NCI-H345 treated with DMSO at 0.1 percent for 48 hours (cell line): ENCODE results near the gene NEUROG1.
"Not testable (repeated sequence)": the region's sequence is repeated elsewhere in the genome, so short reads cannot be mapped to it uniquely, and the experiment has no call there.

Experiments
- DNase-seq: peaks from one replicate; lab custom pipeline; 2025; ENCODE audit not compliant: unreplicated experiment; lab: John Stamatoyannopoulos, UW

The NEUROG1 gene

DNA sequence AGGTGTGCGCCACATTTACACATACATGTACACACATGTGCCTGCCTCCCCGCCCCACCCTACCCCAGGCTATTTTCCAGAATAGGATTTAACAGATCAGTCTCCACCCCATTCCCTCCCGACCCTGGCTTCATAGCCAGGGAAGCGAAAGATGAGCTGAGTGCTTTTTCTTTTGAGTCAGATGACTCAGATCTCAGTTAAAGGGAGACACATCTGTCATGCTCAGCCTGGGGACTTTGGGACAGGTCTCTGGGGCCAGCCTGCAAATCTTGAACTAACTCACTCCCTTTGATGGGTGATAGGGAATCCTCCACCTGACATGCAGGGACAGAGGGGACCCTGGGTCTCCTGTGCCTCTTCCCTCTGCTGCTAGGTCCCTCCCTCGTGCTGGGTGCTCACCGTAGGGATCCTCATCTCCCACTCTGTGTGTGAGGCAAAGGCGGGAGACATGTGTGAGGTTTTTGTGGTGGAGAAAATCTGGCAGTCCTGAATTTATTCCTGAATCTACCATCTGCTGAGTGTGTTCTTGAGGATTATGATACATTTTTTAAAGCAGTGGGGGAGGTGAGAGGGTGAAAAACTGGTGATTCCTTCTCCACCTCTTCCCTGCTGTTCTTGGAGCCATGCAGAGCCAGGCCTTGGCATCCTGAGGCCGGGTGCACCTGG is 37.7 kb downstream of the NEUROG1 start:
- DNase-seq, result no peak

DNA sequence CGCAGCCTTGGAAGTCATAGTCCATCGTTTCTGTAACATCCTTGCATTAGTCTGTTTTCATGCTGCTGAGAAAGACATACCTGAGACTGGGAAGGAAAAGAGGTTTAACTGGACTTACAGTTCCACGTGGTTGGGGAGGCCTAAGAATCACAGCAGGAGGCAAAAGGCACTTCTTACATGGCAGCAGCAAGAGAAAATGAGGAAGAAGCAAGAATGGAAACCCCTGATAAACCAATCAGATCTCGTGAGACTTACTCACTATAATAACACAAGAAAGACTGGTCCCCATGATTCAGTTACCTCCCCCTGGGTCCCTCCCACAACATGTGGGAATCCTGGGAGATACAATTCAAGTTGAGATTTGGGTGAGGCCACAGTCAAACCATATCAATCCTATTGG is 40.2 kb downstream of the NEUROG1 start:
- not testable (repeated sequence) for DNase-seq

DNA sequence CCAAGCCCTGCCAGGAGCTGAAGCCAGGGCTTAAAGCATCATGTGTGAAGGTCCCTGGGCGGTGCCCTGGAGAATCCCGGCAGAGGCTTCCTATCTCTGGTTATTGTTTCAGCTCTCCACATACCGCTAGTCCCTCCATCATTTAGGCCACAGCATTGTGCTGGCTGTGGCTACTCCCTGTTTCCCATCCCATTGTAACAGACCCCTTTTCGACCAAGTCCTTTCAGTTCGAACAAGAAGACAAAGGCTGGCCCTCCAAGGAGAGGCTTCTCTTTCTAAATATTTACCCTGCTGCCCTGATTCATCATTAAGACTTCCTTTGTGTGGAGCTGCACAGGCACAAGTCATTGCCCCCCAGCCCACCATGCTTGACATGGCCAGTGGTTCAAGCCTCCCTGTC is 41.6 kb downstream of the NEUROG1 start:
- no peak for DNase-seq

DNA sequence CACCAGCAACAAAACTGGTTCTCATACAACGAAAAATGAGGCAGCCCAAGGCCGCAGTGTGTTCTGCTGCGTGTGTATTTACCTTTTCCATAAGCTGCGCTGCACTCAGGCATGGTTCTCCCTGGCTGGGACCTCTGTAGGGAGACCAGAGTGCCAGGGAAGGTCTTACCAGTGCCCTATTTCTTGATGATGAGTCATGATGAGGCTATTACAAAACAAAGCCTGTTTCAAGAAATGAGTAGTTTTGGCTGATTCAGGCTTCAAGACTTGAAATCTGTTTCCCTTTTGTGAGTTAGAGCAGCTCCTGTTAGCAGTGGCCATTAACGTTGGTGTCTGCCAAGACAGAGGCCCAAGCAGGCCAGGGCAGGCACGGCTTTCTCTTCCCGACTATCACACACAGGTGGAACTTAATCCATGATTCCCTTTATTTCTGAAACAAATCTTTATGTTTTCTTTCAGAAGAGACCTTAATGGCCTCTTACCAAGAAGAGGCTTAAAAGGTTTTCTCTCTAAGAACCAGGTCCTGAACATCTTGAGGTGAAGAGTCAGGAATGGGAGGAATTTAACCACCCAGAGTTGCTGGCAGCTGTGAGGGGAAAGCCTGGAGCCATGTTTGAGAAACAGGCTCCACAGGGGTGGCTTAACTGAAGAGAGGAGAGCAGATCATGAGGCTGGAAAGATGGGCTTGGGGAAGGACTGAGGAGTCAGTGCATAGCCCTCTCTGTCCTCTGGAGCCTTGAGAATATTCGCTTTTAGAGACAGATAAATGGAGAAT is 42.2 kb downstream of the NEUROG1 start:
- DNase-seq, result no peak

DNA sequence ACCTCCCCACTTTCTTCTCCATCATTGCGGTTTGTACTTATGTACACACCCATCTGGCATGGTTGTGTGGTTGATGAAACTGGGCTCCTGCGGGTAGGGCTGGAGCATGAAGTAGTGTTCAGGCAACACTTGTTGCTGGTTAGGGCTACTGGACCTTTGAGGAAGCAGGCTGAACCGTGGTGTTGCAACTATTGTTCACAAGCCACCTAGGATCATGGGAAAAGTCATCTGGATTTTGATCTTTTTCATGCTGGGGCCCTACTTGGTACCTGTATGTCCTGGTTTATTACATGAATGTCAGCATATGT is 43.5 kb downstream of the NEUROG1 start:
- no peak for DNase-seq

DNA sequence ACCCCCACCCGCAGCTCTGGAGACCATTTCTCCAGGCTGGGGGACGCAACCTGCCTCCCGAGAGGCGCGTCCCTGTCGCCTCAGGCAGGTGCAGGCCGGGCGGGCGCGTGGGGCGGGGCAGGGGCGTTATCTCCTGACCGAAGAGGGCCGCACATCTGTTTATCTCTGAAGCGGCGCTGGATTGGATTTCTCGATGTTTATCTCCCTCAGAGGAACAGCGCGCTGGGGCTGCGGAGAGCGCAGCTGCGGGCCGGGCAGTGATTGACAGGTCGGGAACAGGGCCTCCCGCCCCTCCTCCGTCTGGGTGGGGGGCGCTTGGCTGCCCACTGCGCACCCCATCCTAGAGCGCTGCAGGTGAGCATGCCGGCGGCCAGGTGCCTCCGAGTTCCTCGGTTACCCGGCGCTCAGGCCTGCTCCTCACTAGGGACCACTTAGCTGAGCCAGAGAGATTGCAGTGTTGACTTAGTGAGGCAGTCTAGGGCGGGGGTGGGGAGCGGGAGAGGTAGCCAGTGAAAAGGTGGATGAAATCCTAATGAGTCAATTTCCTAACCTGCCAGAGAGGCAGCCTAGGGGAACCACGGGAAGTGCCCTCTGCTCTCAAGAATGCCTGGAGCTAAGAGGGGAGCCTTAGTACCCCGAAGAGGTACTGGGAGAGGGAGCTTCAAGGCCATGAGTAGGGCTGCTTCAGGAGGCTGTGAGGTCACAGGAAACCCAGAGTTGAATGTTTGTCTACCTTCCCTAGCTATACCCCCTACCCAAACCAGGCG is 44.0 kb downstream of the NEUROG1 start:
- DNase-seq, result peak; percentile 93

DNA sequence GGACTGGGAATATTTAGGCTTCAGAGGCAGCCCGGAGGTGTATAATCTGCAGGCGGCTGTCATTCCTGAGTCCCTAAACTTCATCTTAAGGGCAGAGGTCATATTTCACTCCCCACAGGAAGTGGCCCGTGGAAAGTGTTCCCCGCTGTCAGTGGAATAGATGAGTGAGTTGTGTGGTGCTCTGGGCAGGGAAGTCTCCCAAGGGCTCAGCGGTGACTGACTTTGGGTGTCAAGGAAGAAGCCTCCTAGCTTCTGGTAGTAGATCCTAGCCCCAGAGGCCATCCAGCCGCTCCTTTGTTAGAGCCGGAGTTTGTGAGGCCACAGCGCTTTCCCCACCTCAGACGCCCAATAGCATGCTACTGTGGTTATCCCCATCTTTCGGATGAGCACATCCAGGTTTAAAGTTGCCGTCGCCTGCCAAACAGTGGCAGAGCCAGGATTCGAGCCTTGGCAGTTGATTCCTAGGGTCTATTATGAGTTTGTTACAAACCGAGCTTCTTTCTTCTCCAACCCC is 44.7 kb downstream of the NEUROG1 start:
- no peak for DNase-seq

DNA sequence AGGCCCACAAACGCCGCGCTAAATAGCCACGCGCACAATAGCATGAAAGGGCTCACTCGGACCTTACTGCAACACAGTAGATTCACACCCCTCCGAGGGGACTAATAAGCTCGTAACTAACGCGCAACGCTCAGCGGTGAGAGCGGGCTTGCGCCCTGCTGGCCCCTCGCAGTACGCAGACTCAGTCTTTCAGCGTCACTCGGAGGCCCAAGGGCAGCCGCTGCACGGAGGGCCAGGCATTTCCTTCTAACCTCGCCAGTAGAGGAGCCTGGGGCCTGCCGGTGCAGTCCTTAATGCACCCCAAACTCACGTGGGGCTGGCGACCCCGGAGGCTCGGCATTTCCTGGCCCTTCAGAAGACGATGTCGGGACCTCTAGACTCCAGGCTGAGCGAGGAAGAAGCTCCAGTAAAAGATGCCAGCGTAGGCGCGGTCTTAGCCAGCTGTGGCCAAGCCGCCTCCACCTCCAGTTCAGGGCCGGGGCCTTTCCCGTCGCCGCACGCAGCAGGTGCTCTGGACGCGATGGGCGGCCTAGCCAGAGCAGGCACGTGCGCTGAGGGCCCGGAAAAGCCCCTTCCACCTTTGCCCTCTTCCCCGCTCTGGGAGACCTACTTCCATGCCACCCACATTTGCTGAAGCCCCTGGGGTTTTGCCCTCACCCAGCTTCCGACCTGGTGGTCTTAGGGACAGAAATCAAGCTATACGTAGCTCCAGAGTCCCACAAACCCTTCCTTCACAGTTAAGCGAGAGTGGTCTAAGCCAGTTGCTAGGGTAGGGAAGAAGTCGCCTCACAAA is 45.3 kb downstream of the NEUROG1 start:
- no peak for DNase-seq

DNA sequence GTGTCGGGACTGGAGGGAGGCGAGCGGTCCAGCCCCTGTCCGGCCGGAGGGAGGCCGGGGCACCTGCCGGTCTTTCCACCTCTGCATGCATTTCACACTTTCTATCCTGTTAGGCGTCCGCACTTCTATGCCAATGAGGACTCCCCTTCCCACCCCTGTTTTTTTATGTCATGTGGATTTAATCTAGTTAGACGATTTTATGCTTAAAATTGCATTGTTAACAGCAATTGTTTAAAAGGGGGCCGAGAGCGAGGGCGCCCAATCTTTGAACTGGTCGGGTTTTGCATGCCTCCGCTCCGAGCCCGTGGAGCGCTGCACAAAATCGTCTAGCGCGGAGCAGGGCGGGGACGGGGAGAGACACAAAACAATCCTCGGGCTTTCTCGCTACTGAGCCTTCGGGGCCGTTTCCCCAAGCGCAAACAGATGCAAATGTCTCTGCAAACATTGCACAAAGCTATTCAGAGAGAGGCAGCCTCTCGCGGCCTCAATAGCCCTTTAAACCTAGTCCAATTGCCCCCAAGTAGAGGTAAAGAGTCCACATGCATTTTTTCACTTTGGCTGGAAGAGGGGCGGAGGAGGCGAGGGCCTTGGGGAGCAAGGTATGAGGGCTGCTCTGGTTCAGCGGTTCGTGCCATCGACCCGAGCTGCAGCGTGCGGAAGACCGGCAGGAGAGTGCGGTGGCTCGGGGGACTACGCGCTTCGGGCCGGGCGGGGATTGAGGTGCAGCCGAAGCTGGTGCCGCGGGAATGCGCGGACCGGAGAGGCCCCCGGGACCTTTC is 46.1 kb downstream of the NEUROG1 start:
- peak; percentile 35 for DNase-seq

DNA sequence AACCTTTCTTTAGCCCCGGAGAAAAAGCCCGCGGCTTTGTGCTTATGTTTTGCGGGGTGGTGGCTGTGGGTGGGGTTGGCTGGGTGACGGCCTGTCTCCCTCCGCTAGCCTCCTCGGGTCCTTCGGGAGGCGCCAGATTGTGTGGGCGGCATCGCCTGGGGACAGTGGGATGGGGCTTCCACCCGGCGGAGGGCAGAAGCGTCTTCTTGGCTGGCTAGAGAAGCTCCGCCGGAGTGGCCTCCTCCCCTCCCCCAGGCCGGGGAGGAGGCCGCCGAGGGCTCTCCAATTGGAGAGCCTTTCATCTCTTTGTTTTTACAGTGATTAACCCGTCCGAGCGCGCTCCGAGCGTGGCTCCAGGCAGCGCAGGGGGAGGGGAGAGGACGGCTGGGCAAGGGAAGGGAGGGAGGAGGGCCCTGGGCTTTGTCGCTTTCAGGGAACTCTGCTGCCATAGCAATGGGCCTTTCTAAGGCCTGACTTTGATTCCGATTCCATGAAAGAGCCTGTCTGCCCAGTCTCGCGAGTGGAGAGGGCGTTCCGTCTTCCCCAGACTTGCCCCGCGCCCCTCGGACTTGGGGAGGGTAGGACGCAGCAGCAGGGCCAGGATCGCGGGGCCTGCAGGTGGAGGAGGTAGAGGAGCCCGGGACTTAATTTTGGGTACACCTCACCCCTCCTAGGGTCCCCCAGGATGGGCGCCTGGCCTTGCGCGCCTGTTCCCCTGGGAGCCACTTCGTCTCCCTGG is 46.9 kb downstream of the NEUROG1 start:
- peak; percentile 60 for DNase-seq

DNA sequence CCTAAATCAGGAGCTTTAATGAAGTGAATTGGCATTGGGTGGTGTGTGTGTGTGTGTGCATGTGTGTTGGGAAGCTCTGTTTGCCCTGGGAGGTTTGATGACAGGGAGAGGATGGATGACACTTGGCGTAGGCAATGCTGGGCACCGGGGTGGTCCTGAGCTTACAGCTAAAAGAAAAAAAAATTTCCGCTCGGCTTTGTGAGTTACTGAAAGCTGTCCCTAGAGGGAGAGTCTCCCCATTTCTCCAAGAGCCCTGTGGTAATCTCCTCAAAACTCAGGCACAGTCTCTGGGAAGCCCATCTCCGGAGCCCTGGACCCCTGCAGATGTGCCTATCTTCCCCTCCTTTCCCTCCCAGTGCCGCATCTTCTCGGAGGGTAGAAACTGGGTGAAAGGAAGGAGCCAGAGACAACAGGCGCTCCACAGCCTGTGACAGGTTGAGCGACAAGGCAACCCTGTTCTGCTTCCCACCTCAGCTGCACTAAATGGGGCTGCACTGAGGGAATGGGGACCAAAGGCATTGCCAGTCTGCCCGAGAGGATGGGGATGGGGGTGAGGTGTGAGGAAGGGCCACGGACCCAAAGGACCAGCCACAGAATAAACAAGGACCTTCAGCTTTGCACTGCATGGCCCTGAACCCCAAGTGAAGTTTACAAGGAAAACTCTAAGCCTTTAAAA is 47.8 kb downstream of the NEUROG1 start:
- DNase-seq, result no peak

DNA sequence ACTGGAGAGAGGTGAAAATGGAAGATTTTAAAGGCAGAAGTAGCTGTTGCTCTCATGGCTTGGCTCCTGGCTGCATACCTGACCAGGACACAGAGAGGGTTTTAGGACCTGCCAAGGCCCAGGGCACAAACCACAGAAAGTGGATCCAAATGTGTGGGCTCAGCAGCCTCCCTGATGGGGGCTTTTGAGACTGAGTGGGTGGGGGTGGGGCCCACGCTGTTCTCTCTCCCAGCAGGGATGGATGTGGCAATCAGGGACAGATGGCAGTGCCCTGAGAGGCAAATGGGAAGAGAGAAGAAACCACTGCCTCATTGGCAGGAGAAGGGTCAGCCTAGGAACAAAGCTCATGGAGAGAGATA is 48.7 kb downstream of the NEUROG1 start:
- no peak for DNase-seq

DNA sequence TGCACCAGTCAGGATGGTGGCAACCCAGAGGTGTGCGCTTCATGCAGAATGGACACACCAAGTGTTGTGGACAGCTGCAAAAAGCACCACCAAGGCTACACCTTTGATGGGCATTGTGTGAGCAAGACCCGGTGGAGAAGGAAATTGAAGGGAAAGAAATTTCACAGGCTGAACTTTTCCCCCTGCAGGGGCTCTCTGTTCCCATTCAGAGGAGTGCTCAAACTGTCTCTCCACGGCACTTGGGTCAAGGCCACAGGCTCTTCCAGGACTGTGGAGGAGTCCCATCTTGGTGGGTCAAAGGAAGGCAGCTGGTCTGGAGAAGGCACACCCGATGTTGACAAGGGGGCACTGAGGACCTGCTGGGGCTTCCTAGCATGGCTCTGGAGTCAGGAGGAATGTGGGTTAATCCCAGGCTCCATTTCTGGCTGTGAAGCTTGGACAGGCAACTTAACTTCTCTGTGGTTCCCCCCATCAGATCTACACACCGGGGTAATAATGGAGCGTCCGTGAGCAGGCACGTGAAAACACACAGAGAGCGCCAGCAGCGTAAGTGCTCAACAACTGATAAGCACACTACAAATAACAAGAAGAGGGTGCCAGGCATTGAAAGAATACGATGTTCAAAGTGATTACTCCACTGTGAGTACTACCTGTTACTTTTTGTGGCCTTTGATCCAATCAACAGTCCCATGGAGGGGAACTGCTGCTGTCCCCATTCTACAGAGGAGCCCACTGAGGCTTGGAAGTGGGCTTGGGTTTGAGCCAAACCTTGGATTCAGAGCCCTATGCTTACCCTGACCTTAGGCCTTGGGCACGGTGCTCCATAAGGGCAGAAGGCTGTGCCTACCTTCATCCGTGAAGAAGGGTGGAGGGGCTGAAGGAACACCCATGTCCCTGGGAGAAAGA is 49.4 kb downstream of the NEUROG1 start:
- no peak for DNase-seq

DNA sequence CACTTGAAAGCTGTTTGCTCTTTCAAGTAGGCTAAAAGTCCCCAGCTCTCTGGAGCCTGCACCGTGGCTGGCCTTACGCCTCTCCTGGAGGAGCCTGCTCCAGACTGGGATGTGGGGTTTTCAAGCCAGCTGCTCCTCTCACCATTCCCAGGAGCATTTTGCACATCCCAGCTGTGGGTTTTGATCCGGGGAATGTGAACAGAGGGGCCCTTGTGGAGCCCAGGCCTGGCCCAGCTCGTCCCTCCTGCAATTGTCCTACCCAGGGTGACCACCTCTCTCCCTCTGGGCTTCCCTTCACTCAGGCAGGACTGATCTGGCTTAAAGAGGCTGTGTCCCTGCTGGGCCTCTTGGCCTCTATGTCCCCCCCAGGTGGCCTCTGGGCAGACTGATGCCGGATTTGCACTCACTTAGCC is 51.1 kb downstream of the NEUROG1 start:
- DNase-seq, result no peak
